ENCODE measurements around the gene CDK19.

The CDK19 gene

DNA sequence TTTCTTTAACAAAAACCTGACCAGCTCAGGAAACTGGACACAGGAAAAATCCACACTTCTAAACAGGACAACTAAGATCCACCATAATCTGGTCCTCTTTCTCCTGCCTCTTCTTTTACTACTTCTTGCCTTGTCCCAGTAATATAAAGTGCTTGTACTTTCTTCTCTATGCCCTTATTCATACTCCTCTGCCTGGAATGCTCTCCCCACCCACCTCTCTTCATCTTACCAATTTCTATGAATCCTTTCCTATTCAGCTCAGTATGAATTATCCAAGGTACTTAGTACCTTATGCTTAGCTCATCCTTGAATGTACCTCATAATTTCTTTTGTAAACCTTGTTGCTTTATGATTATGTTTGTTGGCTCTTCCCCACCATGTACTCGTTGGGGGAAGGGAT lies 159.4 kb downstream of the CDK19 start:
- no peak for DNase-seq

DNA sequence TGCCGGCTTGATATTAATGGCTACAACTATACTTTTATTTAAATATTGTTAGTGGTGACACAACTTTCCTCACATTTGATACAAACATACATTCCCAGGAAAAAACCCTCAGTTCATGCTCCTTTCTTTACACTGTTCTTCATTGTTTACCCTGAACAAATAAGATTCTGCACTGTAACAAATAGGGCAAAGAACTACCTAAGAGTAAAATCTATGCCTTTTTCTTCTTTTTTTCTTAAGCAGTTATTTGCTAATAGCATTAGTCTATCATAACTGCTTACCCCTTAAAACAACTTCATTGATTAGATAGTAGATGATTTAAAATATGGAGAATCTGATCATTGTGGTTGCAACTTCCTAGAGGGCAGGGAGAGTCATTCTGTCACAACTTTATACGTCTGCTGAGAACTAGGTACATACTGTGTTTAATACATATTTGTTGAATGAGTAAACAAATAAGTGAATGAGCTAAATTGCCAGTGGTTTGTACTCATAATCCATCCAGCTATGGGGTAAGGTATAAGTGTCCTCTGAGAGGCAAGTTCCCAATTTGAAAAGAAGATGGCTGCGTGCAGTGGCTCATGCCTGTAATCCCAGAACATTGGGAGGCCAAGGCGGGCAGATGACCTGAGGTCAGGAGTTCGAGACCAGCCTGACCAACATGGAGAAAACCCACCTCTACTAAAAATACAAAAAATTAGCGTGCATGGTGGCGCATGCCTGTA lies 161.0 kb downstream of the CDK19 start:
- DNase-seq = no peak

DNA sequence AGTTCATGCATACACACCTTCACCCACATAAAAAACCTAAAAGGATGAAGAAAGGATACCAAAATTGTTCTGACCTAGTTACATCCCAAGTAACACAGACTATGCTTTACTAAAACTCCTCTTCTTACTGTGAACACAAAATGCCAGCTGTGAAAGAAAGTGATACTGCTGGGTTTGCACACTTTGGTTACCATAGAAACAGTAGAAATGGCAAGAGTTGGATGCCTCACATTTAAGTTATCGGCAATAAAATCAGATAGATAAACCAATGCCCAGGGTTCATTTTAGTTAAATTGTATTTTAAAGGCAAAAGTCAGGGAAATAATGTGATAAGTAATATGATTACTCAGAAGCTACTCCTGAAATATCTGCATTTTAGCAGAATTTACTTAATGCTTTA lies 161.9 kb downstream of the CDK19 start:
- no peak for DNase-seq

DNA sequence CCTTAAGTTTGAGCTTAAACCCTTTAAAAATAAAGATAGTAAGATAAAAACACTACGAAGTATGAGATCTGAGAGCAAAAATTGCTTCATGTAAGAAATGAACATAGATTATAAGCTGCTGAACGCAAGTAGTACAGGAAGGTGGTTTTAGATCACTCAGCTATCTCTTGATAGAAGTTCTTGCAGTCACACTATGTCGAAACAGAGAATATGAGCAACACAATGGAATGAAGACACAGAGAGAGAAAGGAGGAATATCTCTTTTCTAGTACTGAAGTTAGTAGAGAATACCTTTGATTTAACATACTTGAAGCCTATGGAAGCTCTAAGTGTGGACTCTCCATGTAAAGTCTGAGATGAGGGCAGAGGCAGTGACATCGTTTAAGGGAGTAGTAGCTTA lies 162.7 kb downstream of the CDK19 start:
- DNase-seq = no peak

DNA sequence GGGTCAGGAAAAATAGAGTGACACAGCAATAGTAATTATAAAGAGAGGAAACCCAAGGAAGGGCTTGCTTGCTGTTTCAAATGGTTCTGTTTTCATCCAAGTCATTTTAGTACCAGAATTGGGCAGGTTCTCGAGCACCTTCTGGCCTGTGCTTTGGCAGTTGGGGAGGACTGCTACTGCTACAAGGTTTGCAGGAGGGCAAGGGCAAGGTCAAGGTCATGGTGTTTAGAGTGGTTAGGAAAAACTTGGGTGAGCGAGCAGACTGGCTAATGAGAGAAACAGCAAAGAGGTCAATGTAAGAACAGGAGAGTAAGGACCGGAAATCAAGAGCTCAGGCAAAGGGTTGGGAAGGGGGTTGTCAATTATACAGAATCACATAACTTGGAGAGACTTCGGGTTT lies 164.5 kb downstream of the CDK19 start:
- DNase-seq = no peak

DNA sequence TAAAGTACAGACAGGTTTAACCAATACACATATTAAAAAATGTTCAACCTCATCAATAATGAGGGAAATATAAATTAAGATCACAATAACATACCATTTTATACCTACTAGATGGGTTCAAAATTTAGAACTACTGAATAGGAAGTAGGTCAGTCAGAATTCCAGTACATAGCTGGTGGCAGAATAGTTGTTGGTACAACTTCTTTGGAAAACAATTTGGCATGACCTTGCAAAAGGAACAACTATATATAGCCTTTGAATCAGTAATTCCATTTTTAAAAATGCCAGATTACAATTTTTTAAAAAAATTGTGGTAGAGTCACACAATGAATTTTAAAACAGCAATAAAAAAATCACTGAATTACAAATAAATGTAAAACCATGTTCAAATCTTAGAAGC lies 165.6 kb downstream of the CDK19 start:
- DNase-seq = no peak

DNA sequence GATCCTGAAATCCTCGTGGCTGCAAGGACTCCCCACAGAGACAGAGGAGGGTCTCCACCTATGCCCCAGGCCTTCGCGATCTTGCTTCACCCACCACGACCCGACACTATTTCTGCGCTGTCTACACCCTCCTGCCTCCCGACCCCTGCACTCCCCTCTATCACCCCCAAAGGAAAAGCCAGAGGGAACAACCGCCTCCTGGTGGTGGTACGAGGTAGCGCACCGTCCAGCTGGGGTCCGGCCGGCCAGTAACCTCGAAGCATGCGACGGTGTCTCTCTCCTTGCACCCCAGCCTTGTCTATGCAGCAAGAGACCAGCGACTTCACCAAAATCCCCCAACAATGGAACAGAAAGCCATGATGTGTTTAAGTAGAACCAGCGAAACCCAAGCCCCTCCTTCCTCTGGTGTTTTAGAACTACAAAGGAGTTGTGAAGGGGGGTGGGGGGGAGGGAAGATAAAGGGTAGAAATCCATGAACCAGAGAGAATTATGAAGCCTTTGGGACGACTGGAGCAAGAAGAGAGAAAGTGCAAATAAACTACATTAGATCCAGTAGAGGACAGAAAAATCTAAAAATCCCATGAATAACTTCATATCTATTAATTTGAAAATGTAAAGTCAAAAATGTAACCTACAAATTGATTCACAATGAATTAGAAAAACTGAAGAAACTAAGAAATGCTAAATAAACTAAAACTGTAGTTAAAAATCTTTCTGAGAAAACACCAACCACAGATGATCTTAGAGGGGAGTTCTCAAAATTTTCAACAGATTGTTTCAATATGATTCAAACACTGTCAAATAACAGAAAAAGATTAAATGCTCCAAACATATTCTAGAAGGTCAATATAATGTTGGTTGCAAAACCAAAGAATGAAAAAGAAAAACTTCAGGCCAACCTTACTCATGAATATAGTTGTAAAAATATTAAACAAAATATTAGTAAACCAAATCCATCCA lies 168.0 kb downstream of the CDK19 start:
- DNase-seq = no peak

DNA sequence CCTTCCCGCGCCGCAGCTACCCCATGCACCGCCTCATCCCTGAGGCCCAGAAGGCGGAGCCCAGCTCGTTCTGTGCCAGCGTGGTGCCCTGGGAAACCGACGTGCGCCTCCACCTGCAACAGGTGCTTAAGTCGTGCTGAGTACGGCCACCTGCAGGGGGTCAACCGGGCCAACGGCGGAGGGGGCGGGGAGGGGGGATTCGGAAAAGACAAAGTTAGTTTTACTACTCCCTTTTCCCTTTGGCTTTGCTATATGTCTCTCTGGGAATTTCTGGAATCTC lies 168.9 kb downstream of the CDK19 start:
- DNase-seq = no peak

DNA sequence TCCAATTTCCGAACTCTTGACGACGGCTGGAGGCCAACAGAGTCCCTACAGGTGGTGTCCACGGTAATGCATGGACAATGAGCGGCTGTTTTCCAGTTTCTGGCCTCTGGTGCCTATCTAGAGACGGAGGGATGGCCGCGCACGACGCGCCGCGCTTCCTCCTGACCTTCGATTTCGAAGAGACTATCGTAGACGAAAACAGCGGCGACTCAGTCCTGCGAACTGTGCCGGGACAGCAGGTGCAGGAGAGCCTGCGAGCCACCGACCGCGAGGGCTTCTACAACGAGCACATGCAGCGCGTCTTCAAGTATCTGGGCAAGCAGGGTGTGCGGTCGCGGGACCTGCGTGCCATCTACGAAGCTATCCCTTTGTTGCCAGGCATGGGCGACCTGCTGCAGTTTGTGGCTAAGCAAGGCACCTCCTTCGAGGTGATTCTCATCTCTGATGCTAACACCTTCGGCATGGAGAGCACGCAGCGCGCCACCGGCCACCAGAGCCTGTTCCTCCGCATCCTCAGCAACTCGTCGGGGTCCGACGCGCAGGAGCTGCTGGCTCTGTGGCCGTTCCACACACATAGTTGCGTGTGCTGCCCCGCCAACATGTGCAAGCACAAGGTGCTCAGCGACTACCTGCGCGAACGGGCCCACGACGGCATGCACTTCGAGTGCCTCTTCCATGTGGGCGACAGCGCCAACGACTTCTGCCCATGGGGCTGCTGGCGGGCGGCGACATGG lies 169.4 kb downstream of the CDK19 start:
- no peak for DNase-seq

DNA sequence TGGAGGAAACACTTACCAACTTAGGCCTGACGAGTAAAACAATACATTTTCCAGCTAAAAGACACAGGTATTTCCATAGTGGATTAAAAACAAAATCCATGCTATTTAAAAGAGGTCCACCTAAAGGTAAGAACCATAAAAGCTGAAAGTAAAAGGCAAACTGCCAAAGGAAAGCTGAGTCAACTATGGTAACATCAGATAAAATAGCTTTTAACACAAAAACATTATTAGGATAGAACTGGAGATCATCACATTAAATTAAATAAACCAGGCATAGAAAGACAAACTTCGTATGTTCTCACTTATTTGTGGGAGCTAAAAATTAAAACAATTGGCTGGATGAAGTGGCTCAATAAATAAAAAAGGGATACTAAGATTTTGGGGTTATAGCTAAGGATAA lies 172.1 kb downstream of the CDK19 start:
- no peak for DNase-seq

DNA sequence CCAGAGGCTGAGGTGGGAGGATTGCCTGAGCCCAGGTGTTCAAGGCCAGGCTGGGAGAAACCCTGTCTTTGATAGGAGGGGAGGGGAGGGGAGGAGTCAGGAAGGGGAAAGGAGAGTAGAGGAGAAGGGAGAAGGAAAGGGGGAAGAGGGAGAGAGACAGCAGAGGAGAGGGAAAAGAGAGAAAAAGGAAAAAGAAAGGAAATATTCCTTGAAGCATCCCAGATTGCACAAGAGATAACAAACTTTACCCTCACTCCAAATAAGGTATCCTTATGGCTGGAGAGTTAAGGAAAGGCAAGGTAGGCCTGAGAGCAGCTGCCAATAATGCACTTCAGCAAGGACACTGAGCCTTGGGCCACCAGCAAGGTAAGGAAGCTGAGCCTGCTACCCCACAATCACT lies 172.6 kb downstream of the CDK19 start:
- DNase-seq = no peak

DNA sequence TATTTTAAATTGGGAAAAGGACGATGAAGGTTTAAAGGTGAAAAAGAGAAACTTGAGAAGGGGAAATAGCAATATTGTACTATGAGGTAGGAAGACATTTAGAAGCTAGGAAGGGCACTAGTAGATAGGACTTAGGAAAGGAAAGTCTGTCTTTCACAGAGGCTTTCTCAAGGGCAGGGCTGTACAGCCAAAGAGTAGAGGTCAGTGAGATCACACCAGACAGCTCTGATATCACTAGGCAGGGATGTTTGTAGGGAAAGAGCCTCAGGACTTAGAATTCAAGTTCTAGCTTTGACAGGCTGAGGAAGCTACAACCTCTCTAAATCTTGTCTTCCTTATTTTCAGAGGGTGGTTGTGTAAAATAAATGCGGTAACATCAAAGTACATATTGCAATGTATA lies 178.5 kb downstream of the CDK19 start:
- DNase-seq = no peak

DNA sequence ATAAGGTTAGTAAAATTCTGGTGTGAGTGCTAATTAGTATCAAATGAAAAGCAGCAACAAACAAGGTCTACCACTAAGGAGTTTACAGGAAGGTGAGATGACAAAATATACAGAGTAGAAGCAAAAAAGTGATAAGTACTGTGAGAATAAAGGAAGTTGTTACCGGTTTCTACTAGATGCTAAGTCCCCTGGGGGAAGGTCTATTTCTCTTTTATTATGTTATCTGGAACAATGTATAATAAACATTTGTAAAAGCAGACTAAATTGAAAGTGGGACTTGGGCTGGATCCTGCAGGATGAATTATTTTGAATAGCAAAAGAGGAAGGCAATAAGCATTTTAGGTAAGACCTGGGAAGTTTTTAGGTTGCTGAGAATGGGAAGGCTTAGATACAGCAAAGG lies 180.2 kb downstream of the CDK19 start:
- DNase-seq = no peak

DNA sequence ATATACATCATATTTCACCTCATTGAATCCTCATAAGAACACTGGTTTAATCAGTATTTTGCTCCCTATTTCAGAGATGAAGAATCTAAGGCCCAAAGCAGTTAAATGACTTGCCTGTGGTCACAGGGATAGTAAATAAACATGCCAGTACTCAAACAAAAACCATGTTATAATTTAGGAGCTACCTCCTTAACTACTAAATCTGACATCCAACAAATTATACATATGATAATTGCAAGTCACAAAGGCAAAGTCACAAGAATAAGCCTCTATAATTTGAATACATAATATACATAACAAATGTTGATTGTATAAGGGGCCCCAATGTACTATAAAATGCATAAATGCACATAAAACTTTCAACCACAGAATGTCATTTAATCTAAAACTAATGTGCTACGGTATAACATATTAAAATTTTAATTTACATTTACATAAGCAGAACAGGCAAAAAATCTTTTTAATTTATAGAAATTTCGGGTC lies 181.5 kb downstream of the CDK19 start:
- no peak for DNase-seq

DNA sequence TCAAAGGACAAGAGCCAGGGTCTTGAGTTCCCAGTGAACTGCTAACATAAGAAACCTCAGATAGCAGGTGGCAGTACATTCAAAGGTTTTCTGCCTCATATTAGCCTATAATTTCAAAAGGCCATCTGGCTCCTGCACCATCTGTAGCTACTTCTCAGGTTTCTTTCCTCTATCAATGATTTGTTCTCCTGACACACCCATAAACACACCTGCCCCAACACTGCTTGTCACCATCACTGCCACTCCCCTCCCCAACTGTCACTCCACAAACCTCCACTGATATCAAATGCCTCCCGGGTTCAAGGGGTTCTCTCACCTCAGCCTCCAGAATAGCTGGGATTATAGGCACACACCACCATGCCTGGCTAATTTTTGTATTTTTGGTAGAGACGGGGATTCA lies 186.1 kb downstream of the CDK19 start:
- no peak for DNase-seq

DNA sequence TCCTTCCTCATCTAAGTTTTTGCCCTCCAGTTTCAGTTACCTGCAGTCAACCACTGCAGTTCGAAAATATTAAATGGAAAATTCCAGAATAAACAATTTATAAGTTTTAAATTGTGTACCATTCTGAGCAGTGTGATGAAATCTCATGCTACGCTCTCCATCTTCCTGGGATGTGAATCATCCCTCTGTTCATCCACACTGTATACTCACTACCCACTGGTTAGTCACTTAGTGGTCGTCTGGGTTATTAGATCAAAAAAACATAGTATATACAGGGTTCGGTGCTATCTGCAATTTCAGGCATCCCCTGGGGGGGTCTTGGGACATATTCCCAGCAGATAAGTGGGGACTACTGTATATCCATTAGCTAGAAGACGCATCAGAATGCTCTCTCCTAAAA lies 186.9 kb downstream of the CDK19 start:
- DNase-seq = no peak

DNA sequence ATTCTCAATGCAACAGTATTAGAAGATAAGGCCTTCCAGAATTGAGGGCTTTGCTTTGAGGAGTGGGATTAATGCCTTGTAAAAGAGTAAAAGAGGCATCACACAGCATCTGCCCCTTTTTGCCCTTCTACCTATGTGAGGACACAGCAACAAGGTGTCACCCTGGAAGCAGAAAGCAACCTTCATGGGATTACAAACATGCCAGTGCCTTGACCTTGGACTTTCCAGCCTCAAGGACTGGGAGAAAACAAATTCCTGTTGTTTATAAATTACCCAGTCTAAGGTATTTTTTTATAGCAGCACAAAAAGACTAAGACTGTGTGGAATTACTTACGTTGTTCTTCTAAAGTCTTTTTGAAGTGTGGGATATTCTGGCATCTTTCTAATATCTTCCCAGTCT lies 188.8 kb downstream of the CDK19 start:
- DNase-seq = no peak

DNA sequence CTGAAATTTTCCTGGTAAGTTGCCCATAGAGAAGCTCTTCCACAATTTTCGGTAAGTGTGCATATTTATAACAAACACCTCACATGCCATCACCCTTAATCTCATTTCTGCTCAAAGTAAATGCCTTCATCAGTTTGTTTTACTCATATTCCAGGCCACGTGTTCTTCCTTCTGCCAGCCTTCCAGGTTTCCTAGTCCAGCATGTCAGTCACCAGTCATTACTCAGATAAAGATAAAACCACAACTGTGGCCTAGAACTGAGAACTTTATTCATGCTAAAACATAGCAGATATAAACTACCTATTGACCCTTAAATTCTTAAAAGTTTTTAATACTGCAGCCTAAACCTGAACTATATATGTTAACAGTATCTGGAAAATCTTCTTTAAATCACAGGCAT lies 189.4 kb downstream of the CDK19 start:
- no peak for DNase-seq

DNA sequence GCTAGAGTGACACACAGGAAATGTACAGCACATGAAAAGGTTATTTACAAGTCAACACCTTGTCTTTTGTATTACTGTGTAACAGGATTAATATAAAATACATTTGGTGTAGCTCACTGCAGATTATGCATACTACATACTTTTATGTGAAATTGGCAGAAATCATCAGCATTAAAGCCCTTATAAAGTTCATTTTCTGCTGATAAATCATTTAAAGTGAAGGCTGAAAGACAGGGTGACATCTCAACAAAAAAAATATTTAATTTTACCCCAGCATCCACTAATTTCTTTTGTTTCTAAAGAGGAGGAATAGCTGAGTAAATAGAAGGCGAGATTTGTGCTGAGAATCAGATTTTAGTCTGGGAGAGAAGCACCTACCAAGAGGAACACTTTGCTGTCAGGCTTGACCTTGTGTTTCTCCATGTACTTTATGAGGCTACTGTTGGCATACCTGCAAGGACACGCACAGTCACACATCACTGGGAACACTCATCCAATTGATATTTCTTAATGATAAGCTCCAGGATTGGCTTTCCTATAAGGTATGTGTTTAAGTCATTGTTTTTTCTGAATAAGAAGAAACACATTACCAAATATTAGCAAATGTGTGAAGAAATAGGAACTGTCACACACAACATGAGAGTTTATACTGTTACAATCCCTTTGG lies 192.2 kb downstream of the CDK19 start:
- DNase-seq = no peak

DNA sequence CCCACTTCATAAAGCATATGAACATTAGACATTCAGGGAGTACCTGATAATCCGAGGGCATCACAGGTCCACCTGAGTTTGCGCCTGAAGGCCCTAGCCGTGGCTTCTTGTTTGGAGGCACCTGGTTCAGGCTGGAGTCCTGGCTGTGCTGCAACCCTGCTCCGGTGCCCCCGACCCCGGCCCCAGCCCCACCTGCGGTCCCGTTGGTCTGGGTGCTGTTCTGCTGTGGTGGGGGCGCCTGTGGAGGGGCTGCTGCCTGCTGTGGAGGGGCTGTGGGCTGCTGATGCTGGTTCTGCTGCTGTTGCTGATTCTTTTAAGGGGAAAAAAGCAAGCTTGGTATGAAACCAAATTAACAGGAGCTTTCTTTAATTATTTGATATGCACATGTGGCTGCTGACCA lies 194.2 kb downstream of the CDK19 start:
- no peak for DNase-seq

DNA sequence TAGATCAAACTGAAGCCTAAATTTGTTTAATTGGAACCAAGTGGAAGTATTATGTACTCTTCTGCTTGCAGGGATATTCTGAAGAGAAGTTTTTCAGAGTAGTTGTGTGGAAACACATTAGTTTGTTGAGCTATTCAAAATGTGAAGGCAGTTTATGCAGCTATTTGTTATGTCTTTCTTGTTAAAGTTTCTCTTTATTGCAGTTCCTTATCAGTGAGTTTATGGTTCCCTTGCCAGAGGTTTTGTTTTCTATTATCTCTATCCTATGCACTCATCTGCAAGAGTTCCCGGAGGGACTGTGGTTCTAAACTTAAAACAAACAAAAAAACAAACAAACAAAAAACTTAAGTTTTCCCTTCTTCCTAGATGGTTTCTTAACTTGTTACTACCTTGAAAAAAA lies 195.2 kb downstream of the CDK19 start:
- no peak for DNase-seq

DNA sequence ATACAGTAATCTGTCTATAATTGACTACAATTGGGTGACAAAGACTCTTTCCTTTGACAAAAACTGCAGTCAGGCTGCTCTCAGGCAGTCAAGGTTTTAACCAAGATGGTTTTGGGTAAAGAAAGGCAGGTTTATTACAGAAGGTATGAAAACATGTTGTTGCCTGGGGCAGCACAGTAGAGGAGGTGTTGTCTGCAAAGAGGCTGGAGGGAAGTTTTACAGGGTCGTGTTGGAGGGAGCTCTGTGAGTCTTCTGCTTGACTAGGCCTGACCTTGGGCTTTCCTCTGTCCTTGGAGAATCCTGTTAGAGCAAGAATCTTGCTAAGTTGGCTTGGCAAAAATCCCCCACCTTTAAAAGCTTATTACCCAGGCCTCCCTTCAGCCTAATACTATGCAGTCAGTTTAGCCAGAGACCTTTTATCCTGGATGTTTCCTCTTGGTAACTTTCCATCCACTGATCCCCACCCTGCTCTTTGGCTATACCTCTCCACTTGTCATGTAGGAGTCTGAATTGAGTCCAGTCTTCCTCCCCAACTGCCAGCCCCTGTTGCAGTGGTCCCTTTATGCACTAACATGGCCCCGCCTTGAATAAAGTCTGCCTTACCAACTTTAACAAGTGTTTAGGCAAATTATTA lies 195.9 kb downstream of the CDK19 start:
- no peak for DNase-seq
